ENCODE measurements around the gene FUCA2.
"Not testable (repeated sequence)": the region's sequence is repeated elsewhere in the genome, so short reads cannot be mapped to it uniquely, and the experiment has no call there.

The FUCA2 gene

GRCh38 chr6:143486752-143487151 is 24.8 kb downstream of the FUCA2 start:
- no peaks in the 10 kb centered on the region for H3K27me3 Mint-ChIP-seq
- no peak for DNase-seq
- H3K4me1 Mint-ChIP-seq, result no peaks in the 10 kb centered on the region
- H3K4me3 Mint-ChIP-seq, result no peak overlapping the region
- no peak for ATAC-seq
- H3K9me3 Mint-ChIP-seq, result no peaks in the 10 kb centered on the region
- no peak overlapping the region for H3K27ac Mint-ChIP-seq

GRCh38 chr6:143485967-143486366 is 25.6 kb downstream of the FUCA2 start:
- Mint-ChIP-seq H3K4me1 (no peaks in the 10 kb centered on the region), H3K27me3 (no peaks in the 10 kb centered on the region), H3K9me3 (no peaks in the 10 kb centered on the region), H3K4me3 (no peak overlapping the region), H3K27ac (no peak overlapping the region)
- DNase-seq (no peak), ATAC-seq (no peak)

GRCh38 chr6:143482593-143482992 is 28.9 kb downstream of the FUCA2 start:
- Mint-ChIP-seq H3K27ac (no peak overlapping the region), H3K4me1 (no peaks in the 10 kb centered on the region), H3K4me3 (no peak overlapping the region), H3K9me3 (no peaks in the 10 kb centered on the region), H3K27me3 (no peaks in the 10 kb centered on the region)
- ATAC-seq (no peak), DNase-seq (no peak)

GRCh38 chr6:143478479-143479062 is 32.9 kb downstream of the FUCA2 start:
- no peak for DNase-seq
- no peaks in the 10 kb centered on the region for H3K27me3 Mint-ChIP-seq
- H3K4me3 Mint-ChIP-seq, result no peak overlapping the region
- H3K27ac Mint-ChIP-seq, result no peak overlapping the region
- no peaks in the 10 kb centered on the region for H3K4me1 Mint-ChIP-seq
- no peak for ATAC-seq
- no peaks in the 10 kb centered on the region for H3K9me3 Mint-ChIP-seq

GRCh38 chr6:143476545-143476944 is 35.0 kb downstream of the FUCA2 start:
- H3K9me3 Mint-ChIP-seq, result no peaks in the 10 kb centered on the region
- H3K27me3 Mint-ChIP-seq, result no peaks in the 10 kb centered on the region
- no peak for DNase-seq
- no peak for ATAC-seq
- no peaks in the 10 kb centered on the region for H3K4me1 Mint-ChIP-seq
- H3K27ac Mint-ChIP-seq, result no peak overlapping the region
- no peak overlapping the region for H3K4me3 Mint-ChIP-seq

GRCh38 chr6:143471822-143472221 is 39.7 kb downstream of the FUCA2 start:
- no peak overlapping the region for H3K4me3 Mint-ChIP-seq
- no peaks in the 10 kb centered on the region for H3K9me3 Mint-ChIP-seq
- H3K4me1 Mint-ChIP-seq, result no peaks in the 10 kb centered on the region
- H3K27me3 Mint-ChIP-seq, result no peaks in the 10 kb centered on the region
- no peak overlapping the region for H3K27ac Mint-ChIP-seq
- DNase-seq (no peak), ATAC-seq (no peak)

GRCh38 chr6:143468823-143469222 is 42.7 kb downstream of the FUCA2 start:
- H3K4me3 Mint-ChIP-seq, ATAC-seq, H3K9me3 Mint-ChIP-seq, H3K4me1 Mint-ChIP-seq, H3K27ac Mint-ChIP-seq, DNase-seq, H3K27me3 Mint-ChIP-seq: not testable (repeated sequence)

GRCh38 chr6:143468026-143468425 is 43.5 kb downstream of the FUCA2 start:
- Mint-ChIP-seq H3K4me3 (no peak overlapping the region), H3K9me3 (no peaks in the 10 kb centered on the region), H3K27me3 (no peaks in the 10 kb centered on the region), H3K4me1 (no peaks in the 10 kb centered on the region), H3K27ac (no peak overlapping the region)
- no peak for DNase-seq
- no peak for ATAC-seq

- no peak overlapping the region for H3K4me3 Mint-ChIP-seq
- H3K27me3 Mint-ChIP-seq, result no peaks in the 10 kb centered on the region
- no peak for ATAC-seq
- DNase-seq, result no peak
- H3K9me3 Mint-ChIP-seq, result no peaks in the 10 kb centered on the region
- H3K27ac Mint-ChIP-seq, result peak overlapping the region in 1 of 2 donors; percentile 71
- H3K4me1 Mint-ChIP-seq, result peaks cover 5% of the 10 kb centered on the region
These were observed 46.0 kb downstream of the FUCA2 start for GRCh38 chr6:143465546-143465945.

GRCh38 chr6:143457563-143458359 is 53.8 kb downstream of the FUCA2 start:
- DNase-seq (no peak), ATAC-seq (no peak)
- peaks cover 44% of the 10 kb centered on the region for H3K4me1 Mint-ChIP-seq
- no peaks in the 10 kb centered on the region for H3K9me3 Mint-ChIP-seq
- H3K27me3 Mint-ChIP-seq, result no peaks in the 10 kb centered on the region
- no peak overlapping the region for H3K27ac Mint-ChIP-seq
- no peak overlapping the region for H3K4me3 Mint-ChIP-seq

GRCh38 chr6:143451531-143451930 is 60.0 kb downstream of the FUCA2 start:
- peak overlapping the region; percentile 99 to 100 for H3K4me3 Mint-ChIP-seq
- peak overlapping the region; percentile 99 for H3K27ac Mint-ChIP-seq
- H3K4me1 Mint-ChIP-seq, result peaks cover 53% of the 10 kb centered on the region
- DNase-seq (no peak), ATAC-seq (no peak)
- H3K27me3 Mint-ChIP-seq, result no peaks in the 10 kb centered on the region
- no peaks in the 10 kb centered on the region for H3K9me3 Mint-ChIP-seq

- DNase-seq (peak; percentile 96 to 97), ATAC-seq (peak; percentile 99)
- Mint-ChIP-seq H3K27ac (peak within 1 kb of the TSS; percentile 99), H3K4me3 (peak within 1 kb of the TSS; percentile 99 to 100), H3K27me3 (no peaks in the 10 kb centered on the region), H3K9me3 (no peaks in the 10 kb centered on the region), H3K4me1 (peaks cover 49% of the 10 kb centered on the region)
These were observed 60.8 kb downstream of the FUCA2 start, which contains the start of the genes ADAT2 and PEX3 for GRCh38 chr6:143450453-143451371. Gene ADAT2, minus strand, starts transcription at chr6:143450695. Its CDS starts 37 bp downstream, at chr6:143450658. Gene PEX3, plus strand, starts transcription at chr6:143450805. Its CDS starts 238 bp downstream, at chr6:143451043.

GRCh38 chr6:143449714-143450452 is 61.6 kb downstream of the FUCA2 start:
- Mint-ChIP-seq H3K27me3 (no peaks in the 10 kb centered on the region), H3K9me3 (no peaks in the 10 kb centered on the region), H3K4me3 (peak overlapping the region; percentile 99 to 100), H3K4me1 (peaks cover 47% of the 10 kb centered on the region), H3K27ac (peak overlapping the region; percentile 99)
- peak; percentile 61 to 64 for DNase-seq
- no peak for ATAC-seq

- H3K27ac Mint-ChIP-seq, result peak overlapping the region; percentile 99
- no peaks in the 10 kb centered on the region for H3K27me3 Mint-ChIP-seq
- peaks cover 45% of the 10 kb centered on the region for H3K4me1 Mint-ChIP-seq
- peak overlapping the region; percentile 99 to 100 for H3K4me3 Mint-ChIP-seq
- DNase-seq, result no peak
- no peak for ATAC-seq
- H3K9me3 Mint-ChIP-seq, result no peaks in the 10 kb centered on the region
These were observed 62.3 kb downstream of the FUCA2 start for GRCh38 chr6:143449082-143449713.

GRCh38 chr6:143447865-143448264 is 63.7 kb downstream of the FUCA2 start:
- H3K4me1 Mint-ChIP-seq, result peaks cover 45% of the 10 kb centered on the region
- not testable (repeated sequence) for H3K4me3 Mint-ChIP-seq, DNase-seq, ATAC-seq, H3K9me3 Mint-ChIP-seq, H3K27me3 Mint-ChIP-seq, H3K27ac Mint-ChIP-seq
